Measurements from ENCODE around the gene KRTAP10-4. TPM values are rescaled to one million over a fixed set of nuclear protein-coding genes. Genes with fewer than 3 reads are reported as not detected.

KRTAP10-4 gene
- polyA plus RNA-seq, 2 of the 4 experiments (the other 2 are of a cell fraction), result not detected

DNA sequence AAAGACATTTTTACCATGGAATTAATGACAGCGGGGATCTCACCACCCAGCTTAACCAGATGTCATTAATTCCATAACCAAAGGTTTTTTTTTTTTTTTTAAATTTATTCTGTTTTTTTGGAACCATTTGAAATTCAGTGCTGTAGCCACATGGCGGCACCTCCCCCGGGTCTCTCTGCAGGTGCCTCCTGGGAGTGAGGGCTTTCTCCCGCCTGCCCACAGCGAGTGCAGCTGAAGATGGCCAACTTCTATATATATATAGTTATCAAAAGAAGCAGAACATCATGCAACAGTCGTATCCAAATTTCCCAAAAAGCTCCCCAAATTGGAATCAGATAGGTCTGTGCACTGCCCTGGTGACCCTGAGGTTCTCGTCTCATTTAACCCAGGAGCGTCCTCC is 41.9 kb downstream of the KRTAP10-4 start:
- no peak for DNase-seq (ENCODE audit: low read depth in 1 of 2, low spot score in 1 of 2)
- Histone ChIP-seq H3K27ac (no peak overlapping the region), H3K4me1 (no peaks in the 10 kb centered on the region), H3K4me2 (no peak overlapping the region), H3K4me3 (no peak overlapping the region), H3K9me3 (0 out of 3 replicates have a peak, but pooled peaks cover 2% of the 10 kb centered on the region)
- 8% methylated on average over 7 of the region's 8 CpGs for WGBS (ENCODE audit: missing lambda C conversion rate)
- no peak for TF ChIP-seq EHF (CRISPR knock-in tag; IDR thresholded peaks at IDR 0.05)
- TF ChIP-seq, protein P1, sequence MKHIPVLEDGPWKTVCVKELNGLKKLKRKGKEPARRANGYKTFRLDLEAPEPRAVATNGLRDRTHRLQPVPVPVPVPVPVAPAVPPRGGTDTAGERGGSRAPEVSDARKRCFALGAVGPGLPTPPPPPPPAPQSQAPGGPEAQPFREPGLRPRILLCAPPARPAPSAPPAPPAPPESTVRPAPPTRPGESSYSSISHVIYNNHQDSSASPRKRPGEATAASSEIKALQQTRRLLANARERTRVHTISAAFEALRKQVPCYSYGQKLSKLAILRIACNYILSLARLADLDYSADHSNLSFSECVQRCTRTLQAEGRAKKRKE (CRISPR knock-in tag; IDR thresholded peaks at IDR 0.05; ENCODE audit: low read depth), result no peak
- TF ChIP-seq, protein P2, sequence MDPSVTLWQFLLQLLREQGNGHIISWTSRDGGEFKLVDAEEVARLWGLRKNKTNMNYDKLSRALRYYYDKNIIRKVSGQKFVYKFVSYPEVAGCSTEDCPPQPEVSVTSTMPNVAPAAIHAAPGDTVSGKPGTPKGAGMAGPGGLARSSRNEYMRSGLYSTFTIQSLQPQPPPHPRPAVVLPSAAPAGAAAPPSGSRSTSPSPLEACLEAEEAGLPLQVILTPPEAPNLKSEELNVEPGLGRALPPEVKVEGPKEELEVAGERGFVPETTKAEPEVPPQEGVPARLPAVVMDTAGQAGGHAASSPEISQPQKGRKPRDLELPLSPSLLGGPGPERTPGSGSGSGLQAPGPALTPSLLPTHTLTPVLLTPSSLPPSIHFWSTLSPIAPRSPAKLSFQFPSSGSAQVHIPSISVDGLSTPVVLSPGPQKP (IDR thresholded peaks at IDR 0.05; ENCODE audit: low read depth, low read length), result no peak
- no peak for TF ChIP-seq CBX2 (IDR thresholded peaks at IDR 0.05; ENCODE audit: borderline replicate concordance, low read depth)
- no peak for TF ChIP-seq MAFK (IDR thresholded peaks at IDR 0.05; ENCODE audit: partially characterized antibody)
- no peak for TF ChIP-seq FOSB (CRISPR knock-in tag; IDR thresholded peaks at IDR 0.05)
- ATAC-seq, result no peak
- ChIA-PET CTCF (interaction anchor here (0.6 kb wide), 2 partner anchors 24 to 61 kb away, joined by 3 to 5 read pairs; no protein-coding TSS in a partner anchor), POLR2A (no interaction called here)
- no peak for FAIRE-seq

DNA sequence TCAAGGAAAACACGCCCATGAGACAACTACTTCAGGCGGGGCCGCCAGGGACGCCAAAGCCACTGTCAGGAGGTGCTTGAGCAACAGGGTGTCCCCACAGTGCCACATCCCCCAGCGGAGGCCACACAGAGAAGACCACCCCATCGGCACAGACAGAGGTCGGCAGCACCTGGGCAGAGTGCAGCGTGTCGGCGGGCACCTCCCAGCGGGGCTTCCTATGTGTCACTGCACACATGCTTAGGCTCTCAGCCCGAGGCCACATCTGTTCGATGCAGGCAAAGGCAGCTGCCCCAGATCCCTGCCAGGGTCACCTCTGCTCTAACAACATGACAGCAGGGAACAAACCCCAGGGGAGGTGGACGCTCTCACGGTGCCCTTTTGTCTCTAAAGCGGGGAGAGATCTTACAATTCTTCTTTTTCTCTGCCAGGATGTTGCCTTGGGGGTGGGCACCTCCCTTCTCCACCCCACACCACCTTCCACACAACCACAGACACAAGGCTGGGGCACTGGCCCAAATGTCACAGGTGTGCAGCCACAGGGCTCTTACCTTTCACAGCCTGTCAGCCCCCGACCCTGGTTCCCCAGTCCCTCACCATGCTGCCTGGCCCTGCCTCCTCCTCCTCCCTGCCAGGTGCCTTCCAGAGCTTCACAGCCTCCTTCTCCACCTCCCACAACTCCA is 42.5 kb downstream of the KRTAP10-4 start:
- 29% methylated on average over 4 of the region's 17 CpGs for WGBS (ENCODE audit: missing lambda C conversion rate)
- Histone ChIP-seq H3K9me3 (0 out of 3 replicates have a peak, but pooled peaks cover 2% of the 10 kb centered on the region), H3K4me1 (no peaks in the 10 kb centered on the region), H3K27ac (no peak overlapping the region), H3K4me2 (no peak overlapping the region), H3K4me3 (no peak overlapping the region)
- ATAC-seq (no peak), DNase-seq (ENCODE audit: low read depth in 1 of 2, low spot score in 1 of 2) (no peak), FAIRE-seq (no peak)
- CTCF ChIA-PET, result no interaction called here
- POLR2A ChIA-PET, result no interaction called here
- TF ChIP-seq RAD21 (conservative IDR thresholded peaks at IDR 0.05 in 1 of 2, IDR thresholded peaks at IDR 0.05 in 1 of 2), result no peak
- TF ChIP-seq ZC3H11A (IDR thresholded peaks at IDR 0.05), result no peak
- TF ChIP-seq POLR2AphosphoS2 (conservative IDR thresholded peaks at IDR 0.05; ENCODE audit: low read length), result no peak
- TF ChIP-seq RCOR1 (IDR thresholded peaks at IDR 0.05; ENCODE audit: low read depth, low read length), result no peak
- no peak for TF ChIP-seq NFE2L2 (conservative IDR thresholded peaks at IDR 0.05; ENCODE audit: low read length)
- no peak for TF ChIP-seq GATA3 (IDR thresholded peaks at IDR 0.05; ENCODE audit: borderline replicate concordance)
- no peak for TF ChIP-seq FOXS1 (CRISPR knock-in tag; IDR thresholded peaks at IDR 0.05)
- no peak for TF ChIP-seq CBX2 (IDR thresholded peaks at IDR 0.05; ENCODE audit: borderline replicate concordance, low read depth)
- TF ChIP-seq, protein P3, sequence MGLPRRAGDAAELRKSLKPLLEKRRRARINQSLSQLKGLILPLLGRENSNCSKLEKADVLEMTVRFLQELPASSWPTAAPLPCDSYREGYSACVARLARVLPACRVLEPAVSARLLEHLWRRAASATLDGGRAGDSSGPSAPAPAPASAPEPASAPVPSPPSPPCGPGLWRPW (IDR thresholded peaks at IDR 0.05), result no peak
- TF ChIP-seq CHD4 (IDR thresholded peaks at IDR 0.05; ENCODE audit: borderline replicate concordance), result no peak
- no peak for TF ChIP-seq CBX8 (IDR thresholded peaks at IDR 0.05)
- TF ChIP-seq, protein P4, sequence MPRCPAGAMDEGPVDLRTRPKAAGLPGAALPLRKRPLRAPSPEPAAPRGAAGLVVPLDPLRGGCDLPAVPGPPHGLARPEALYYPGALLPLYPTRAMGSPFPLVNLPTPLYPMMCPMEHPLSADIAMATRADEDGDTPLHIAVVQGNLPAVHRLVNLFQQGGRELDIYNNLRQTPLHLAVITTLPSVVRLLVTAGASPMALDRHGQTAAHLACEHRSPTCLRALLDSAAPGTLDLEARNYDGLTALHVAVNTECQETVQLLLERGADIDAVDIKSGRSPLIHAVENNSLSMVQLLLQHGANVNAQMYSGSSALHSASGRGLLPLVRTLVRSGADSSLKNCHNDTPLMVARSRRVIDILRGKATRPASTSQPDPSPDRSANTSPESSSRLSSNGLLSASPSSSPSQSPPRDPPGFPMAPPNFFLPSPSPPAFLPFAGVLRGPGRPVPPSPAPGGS (IDR thresholded peaks at IDR 0.05), result no peak
- TF ChIP-seq KDM5A (IDR thresholded peaks at IDR 0.05), result no peak

DNA sequence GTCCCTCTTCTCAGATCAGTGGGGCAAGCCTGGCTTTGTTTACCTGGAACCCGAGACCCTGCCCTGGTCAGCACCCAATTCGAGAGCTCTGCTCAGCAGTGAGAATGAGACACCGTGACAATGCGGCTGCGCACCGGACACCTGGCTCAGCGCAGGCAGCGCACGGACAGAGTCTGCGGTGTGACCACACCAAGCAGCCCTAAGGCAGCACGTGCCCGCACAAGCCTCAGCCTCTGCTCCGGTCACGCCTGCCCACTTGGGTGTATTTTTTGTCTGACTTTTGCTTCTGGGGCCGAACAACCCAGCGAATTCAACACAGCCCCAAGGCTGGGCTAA is 43.0 kb downstream of the KRTAP10-4 start:
- Histone ChIP-seq H3K9me3 (0 out of 3 replicates have a peak, but pooled peaks cover 2% of the 10 kb centered on the region), H3K27ac (no peak overlapping the region), H3K4me1 (no peaks in the 10 kb centered on the region), H3K4me2 (no peak overlapping the region), H3K4me3 (no peak overlapping the region)
- FAIRE-seq, result no peak
- WGBS (ENCODE audit: missing lambda C conversion rate), result 7% methylated on average over 3 of the region's 16 CpGs
- ChIA-PET POLR2A (no interaction called here), CTCF (no interaction called here)
- no peak for ATAC-seq
- DNase-seq (ENCODE audit: low read depth in 1 of 2, low spot score in 1 of 2), result no peak
- TF ChIP-seq POLR2AphosphoS2 (conservative IDR thresholded peaks at IDR 0.05; ENCODE audit: low read length) (no peak), RARB (CRISPR knock-in tag; IDR thresholded peaks at IDR 0.05) (no peak), FOSL2 (IDR thresholded peaks at IDR 0.05) (no peak), FOSL2 (CRISPR knock-in tag; IDR thresholded peaks at IDR 0.05) (no peak), FOXS1 (CRISPR knock-in tag; IDR thresholded peaks at IDR 0.05) (no peak), RCOR1 (IDR thresholded peaks at IDR 0.05; ENCODE audit: low read depth, low read length) (no peak), CBX2 (IDR thresholded peaks at IDR 0.05; ENCODE audit: borderline replicate concordance, low read depth) (no peak), ZFP36 (IDR thresholded peaks at IDR 0.05; ENCODE audit: borderline replicate concordance, partially characterized antibody) (no peak), RAD21 (conservative IDR thresholded peaks at IDR 0.05 in 1 of 2, IDR thresholded peaks at IDR 0.05 in 1 of 2) (no peak), NFE2L2 (conservative IDR thresholded peaks at IDR 0.05; ENCODE audit: low read length) (no peak)
- TF ChIP-seq, protein P4 (IDR thresholded peaks at IDR 0.05), result no peak
- TF ChIP-seq, protein P1 (CRISPR knock-in tag; IDR thresholded peaks at IDR 0.05; ENCODE audit: low read depth), result no peak
- TF ChIP-seq, protein P5, sequence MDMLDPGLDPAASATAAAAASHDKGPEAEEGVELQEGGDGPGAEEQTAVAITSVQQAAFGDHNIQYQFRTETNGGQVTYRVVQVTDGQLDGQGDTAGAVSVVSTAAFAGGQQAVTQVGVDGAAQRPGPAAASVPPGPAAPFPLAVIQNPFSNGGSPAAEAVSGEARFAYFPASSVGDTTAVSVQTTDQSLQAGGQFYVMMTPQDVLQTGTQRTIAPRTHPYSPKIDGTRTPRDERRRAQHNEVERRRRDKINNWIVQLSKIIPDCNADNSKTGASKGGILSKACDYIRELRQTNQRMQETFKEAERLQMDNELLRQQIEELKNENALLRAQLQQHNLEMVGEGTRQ (IDR thresholded peaks at IDR 0.05), result no peak
- TF ChIP-seq, protein P3 (IDR thresholded peaks at IDR 0.05), result no peak

Measured in A549 (cell line).